OCI-LY7 (cell line): ENCODE data around the gene PLEKHA6. TPM values are rescaled to one million over a fixed set of nuclear protein-coding genes. Genes with fewer than 3 reads are reported as not detected.

Experiments
- BruUV-seq: library from RNA; stranded (reverse); fragments of 400-500 nt; replicated peaks from 2 replicates; lab custom pipeline; 2021; lab: Mats Ljungman, UMichigan
- CTCF ChIA-PET: fragments of 300-600 bp; sonication (Branson Sonifier 250); formaldehyde crosslinking; loops from one replicate; lab custom pipeline; 2022; ENCODE audit warnings: antibody characterized with exemption; ENCODE audit not compliant: unreplicated experiment; lab: Charles Lee
- POLR2A ChIA-PET: fragments of 300-600 bp; sonication (Branson Sonifier 250); formaldehyde crosslinking; loops from one replicate; lab custom pipeline; 2022; ENCODE audit warnings: antibody characterized with exemption; lab: Charles Lee
- DNase-seq: peaks from one replicate; pipeline ENCODE4 v3.0.0-alpha.2; 2015; ENCODE audit warnings: low spot score
- H2AFZ ChIP-seq: fragments of 200-600 bp; sonication (generic), shearing (Covaris generic); 2 replicates; pipeline ENCODE4 v1.6.1; 2014; ENCODE audit warnings: mild to moderate bottlenecking, antibody characterized with exemption, low read length, moderate library complexity
- H3K27ac ChIP-seq: fragments of 200-600 bp; sonication (generic); 2 replicates; pipeline ENCODE4 v1.5.1; 2014; ENCODE audit warnings: mixed run types, low read depth, mild to moderate bottlenecking, moderate library complexity, low read length, inconsistent platforms; ENCODE audit not compliant: poor library complexity, severe bottlenecking
- H3K36me3 ChIP-seq: fragments of 200-600 bp; sonication (generic); 2 replicates; pipeline ENCODE4 v1.6.1; 2014; ENCODE audit warnings: mild to moderate bottlenecking, antibody characterized with exemption, low read length, moderate library complexity, mixed read lengths; ENCODE audit not compliant: insufficient read depth
- H3K4me1 ChIP-seq: fragments of 200-600 bp; sonication (generic); 2 replicates; pipeline ENCODE4 v1.5.1; 2014; ENCODE audit warnings: mild to moderate bottlenecking, low read length; ENCODE audit not compliant: insufficient read depth, poor library complexity, severe bottlenecking
- H3K4me2 ChIP-seq: fragments of 200-600 bp; sonication (generic); 2 replicates; pipeline ENCODE4 v1.6.1; 2014; ENCODE audit warnings: mild to moderate bottlenecking, low read length
- H3K4me3 ChIP-seq: fragments of 200-600 bp; sonication (generic); 2 replicates; pipeline ENCODE4 v1.5.1; 2014; ENCODE audit warnings: mild to moderate bottlenecking, low read depth, low read length; ENCODE audit not compliant: poor library complexity, severe bottlenecking
- H3K79me2 ChIP-seq: fragments of 200-600 bp; sonication (generic); 2 replicates; pipeline ENCODE4 v1.6.1; 2016; ENCODE audit warnings: low read depth, mild to moderate bottlenecking, low read length, moderate library complexity, mixed read lengths; ENCODE audit not compliant: insufficient read depth
- H3K9me2 ChIP-seq: fragments of 200-600 bp; sonication (generic); 2 replicates; pipeline ENCODE4 v1.6.1; 2016; ENCODE audit warnings: mild to moderate bottlenecking, low read length, mixed read lengths; ENCODE audit not compliant: insufficient read depth
- H3K9me3 ChIP-seq: fragments of 200-600 bp; sonication (generic); 2 replicates; pipeline ENCODE4 v1.6.1; 2014; ENCODE audit warnings: mild to moderate bottlenecking, mixed run types, low read length, mixed read lengths
- H4K20me1 ChIP-seq: fragments of 200-600 bp; sonication (generic); 2 replicates; pipeline ENCODE4 v1.6.1; 2014; ENCODE audit warnings: mild to moderate bottlenecking, antibody characterized with exemption, low read length, moderate library complexity, mixed read lengths; ENCODE audit not compliant: insufficient read depth
- CTCF ChIP-seq: fragments of 200-600 bp; sonication (generic); conservative IDR thresholded peaks from 2 replicates; pipeline ENCODE4 v1.5.1; 2014; ENCODE audit warnings: mild to moderate bottlenecking, antibody characterized with exemption, low read length, moderate library complexity, mixed read lengths
- EZH2phosphoT487 ChIP-seq: fragments of 200-600 bp; sonication (generic); IDR thresholded peaks from 2 replicates; pipeline ENCODE4 v1.6.1; 2018; ENCODE audit warnings: low read depth, borderline replicate concordance, mild to moderate bottlenecking, mixed run types, antibody characterized with exemption, low read length, moderate library complexity, mixed read lengths
- intact Hi-C: fragments of 100-400 bp; cut with micrococcal nuclease; formaldehyde crosslinking; loops from one replicate; pipeline ENCODE4 v1.10.0; 2022; ENCODE audit not compliant: unreplicated experiment
- total RNA-seq, 2 experiments: library from RNA; depleted of rRNA in 1 of 2; stranded (reverse); fragments of >200 nt in 1 of 2; shearing (Covaris generic) in 1 of 2; gene quantifications; 2 replicates each; pipeline ENCODE4 v1.2.3, GENCODE V29; 2014 to 2022

Gene PLEKHA6
- total RNA-seq, 2 experiments from 2014 or later: not detected

- H3K27ac ChIP-seq: no peak overlapping the region
- H3K9me2 ChIP-seq: no peaks in the 10 kb centered on the region
- no peaks in the 10 kb centered on the region for H4K20me1 ChIP-seq
- no peak for DNase-seq
- ChIA-PET POLR2A (no interaction called here), CTCF (no interaction called here)
- no peak overlapping the region for H3K4me3 ChIP-seq
- TF ChIP-seq EZH2phosphoT487 (no peak), CTCF (no peak)
- H3K36me3 ChIP-seq: no peaks in the 10 kb centered on the region
- H3K9me3 ChIP-seq: no peaks in the 10 kb centered on the region
- H3K79me2 ChIP-seq: no peaks in the 10 kb centered on the region
- no peak overlapping the region for H3K4me2 ChIP-seq
- H2AFZ ChIP-seq: no peak overlapping the region
- intact Hi-C loops: no loop called here
- no peaks in the 10 kb centered on the region for H3K4me1 ChIP-seq
- no TSS peak for BruUV-seq
Measured at GRCh38 chr1:204223129-204223860, 136.4 kb downstream of the PLEKHA6 start.

- BruUV-seq: no TSS peak
- Histone ChIP-seq H4K20me1 (no peaks in the 10 kb centered on the region), H3K4me3 (no peak overlapping the region), H3K36me3 (no peaks in the 10 kb centered on the region), H3K9me3 (no peaks in the 10 kb centered on the region), H3K27ac (no peak overlapping the region), H3K4me2 (no peak overlapping the region), H3K9me2 (no peaks in the 10 kb centered on the region), H2AFZ (no peak overlapping the region), H3K79me2 (no peaks in the 10 kb centered on the region), H3K4me1 (no peaks in the 10 kb centered on the region)
- CTCF ChIA-PET: no interaction called here
- intact Hi-C loops: no loop called here
- no peak for TF ChIP-seq EZH2phosphoT487
- no peak for TF ChIP-seq CTCF
- POLR2A ChIA-PET: no interaction called here
- DNase-seq: no peak
Measured at GRCh38 chr1:204222764-204223055, 137.0 kb downstream of the PLEKHA6 start.

GRCh38 chr1:204222006-204222763, 137.5 kb downstream of the PLEKHA6 start:
- H3K36me3 ChIP-seq: no peaks in the 10 kb centered on the region
- CTCF ChIA-PET: no interaction called here
- BruUV-seq: no TSS peak
- intact Hi-C loops: no loop called here
- DNase-seq: no peak
- H3K9me3 ChIP-seq: no peaks in the 10 kb centered on the region
- no peak overlapping the region for H2AFZ ChIP-seq
- no peaks in the 10 kb centered on the region for H3K4me1 ChIP-seq
- no peak overlapping the region for H3K4me2 ChIP-seq
- H3K4me3 ChIP-seq: no peak overlapping the region
- POLR2A ChIA-PET: interaction anchor here (0.7 kb wide), 1 partner anchor 103 kb away, joined by 4 read pairs; no protein-coding TSS in a partner anchor
- TF ChIP-seq EZH2phosphoT487: no peak
- no peak for TF ChIP-seq CTCF
- no peaks in the 10 kb centered on the region for H4K20me1 ChIP-seq
- H3K9me2 ChIP-seq: no peaks in the 10 kb centered on the region
- H3K27ac ChIP-seq: no peak overlapping the region
- H3K79me2 ChIP-seq: no peaks in the 10 kb centered on the region
